ENCODE results near the gene PHF14. TPM values are rescaled to one million over a fixed set of nuclear protein-coding genes. Genes with fewer than 3 reads are reported as not detected.

Gene PHF14
- total RNA-seq, 1 donor from 2014 or later: 63.9 TPM

DNA sequence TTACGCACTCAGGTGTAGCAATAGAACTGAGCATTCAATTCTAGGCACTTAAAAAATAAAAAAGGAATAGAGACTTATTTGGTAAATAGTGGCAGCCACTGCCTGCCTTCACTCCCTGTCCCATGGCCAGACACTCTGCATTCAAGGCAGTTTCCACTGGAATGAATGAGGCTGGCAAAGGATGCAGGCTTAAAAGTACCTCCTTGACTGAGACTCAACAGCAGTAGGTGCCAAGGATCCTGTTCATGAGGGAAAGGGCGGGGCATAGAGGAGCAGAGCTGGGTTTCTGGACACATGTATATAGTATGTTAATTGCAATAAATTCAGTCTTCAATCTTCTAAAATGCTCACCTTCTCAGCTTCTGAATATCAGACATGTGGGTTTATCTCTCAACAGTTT is 242.6 kb downstream of the PHF14 start:
- H3K36me3 Mint-ChIP-seq (ENCODE audit: insufficient read depth): no peaks in the 10 kb centered on the region
- H3K4me1 Mint-ChIP-seq (ENCODE audit: low read depth): no peaks in the 10 kb centered on the region
- H3K27ac Mint-ChIP-seq: no peak overlapping the region
- no peak for DNase-seq (ENCODE audit: low spot score, unreplicated experiment)
- TF ChIP-seq, protein P1, sequence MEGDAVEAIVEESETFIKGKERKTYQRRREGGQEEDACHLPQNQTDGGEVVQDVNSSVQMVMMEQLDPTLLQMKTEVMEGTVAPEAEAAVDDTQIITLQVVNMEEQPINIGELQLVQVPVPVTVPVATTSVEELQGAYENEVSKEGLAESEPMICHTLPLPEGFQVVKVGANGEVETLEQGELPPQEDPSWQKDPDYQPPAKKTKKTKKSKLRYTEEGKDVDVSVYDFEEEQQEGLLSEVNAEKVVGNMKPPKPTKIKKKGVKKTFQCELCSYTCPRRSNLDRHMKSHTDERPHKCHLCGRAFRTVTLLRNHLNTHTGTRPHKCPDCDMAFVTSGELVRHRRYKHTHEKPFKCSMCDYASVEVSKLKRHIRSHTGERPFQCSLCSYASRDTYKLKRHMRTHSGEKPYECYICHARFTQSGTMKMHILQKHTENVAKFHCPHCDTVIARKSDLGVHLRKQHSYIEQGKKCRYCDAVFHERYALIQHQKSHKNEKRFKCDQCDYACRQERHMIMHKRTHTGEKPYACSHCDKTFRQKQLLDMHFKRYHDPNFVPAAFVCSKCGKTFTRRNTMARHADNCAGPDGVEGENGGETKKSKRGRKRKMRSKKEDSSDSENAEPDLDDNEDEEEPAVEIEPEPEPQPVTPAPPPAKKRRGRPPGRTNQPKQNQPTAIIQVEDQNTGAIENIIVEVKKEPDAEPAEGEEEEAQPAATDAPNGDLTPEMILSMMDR (IDR thresholded peaks at IDR 0.05; ENCODE audit: unreplicated experiment): no peak
- no peaks in the 10 kb centered on the region for H3K27me3 Mint-ChIP-seq
- H3K9me3 Mint-ChIP-seq (ENCODE audit: low read depth): no peaks in the 10 kb centered on the region
- H3K4me3 Mint-ChIP-seq (ENCODE audit: low read depth): no peak overlapping the region

DNA sequence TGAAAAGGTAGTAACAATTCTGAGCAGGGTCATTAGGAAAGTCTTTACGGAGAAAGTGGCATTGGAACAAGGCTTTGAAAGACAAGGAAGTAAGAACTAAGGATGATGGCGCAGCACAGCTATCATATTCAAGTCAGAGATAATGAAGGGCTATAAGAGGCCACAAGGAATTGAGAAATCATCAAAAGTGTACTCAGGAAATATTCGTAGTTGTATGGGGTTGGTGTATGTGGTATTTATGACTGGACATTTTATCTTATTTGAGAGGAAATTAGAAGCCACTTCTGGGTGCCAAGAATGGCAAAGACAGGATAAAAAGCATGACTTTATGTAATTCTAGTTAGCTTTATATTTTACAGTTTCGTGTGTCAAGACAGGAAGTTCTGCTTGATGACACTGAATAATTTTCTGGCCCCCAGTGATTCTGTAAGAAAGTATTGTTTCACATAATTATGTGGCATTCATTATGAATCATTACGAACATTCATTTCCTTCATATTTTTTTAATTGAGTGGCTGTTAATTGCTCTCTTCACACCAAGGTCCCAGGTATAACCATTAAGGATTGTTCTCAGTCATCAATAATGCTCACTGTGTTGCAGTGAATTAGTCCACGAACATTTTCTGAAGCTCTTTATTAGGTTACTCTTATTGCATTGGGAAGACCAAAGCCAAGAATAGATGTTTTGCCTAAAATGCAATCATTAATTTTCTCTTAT is 244.3 kb downstream of the PHF14 start:
- Mint-ChIP-seq H3K9me3 (ENCODE audit: low read depth) (no peaks in the 10 kb centered on the region), H3K27me3 (no peaks in the 10 kb centered on the region), H3K36me3 (ENCODE audit: insufficient read depth) (no peaks in the 10 kb centered on the region), H3K27ac (no peak overlapping the region), H3K4me3 (ENCODE audit: low read depth) (no peak overlapping the region), H3K4me1 (ENCODE audit: low read depth) (no peaks in the 10 kb centered on the region)
- no peak for DNase-seq (ENCODE audit: low spot score, unreplicated experiment)
- TF ChIP-seq, protein P1 (IDR thresholded peaks at IDR 0.05; ENCODE audit: unreplicated experiment): no peak

Measured in progenitor cell of endocrine pancreas (in vitro differentiated cells).